ENCODE data around the gene COL6A2. TPM values are rescaled to one million over a fixed set of nuclear protein-coding genes. Genes with fewer than 3 reads are reported as not detected.

COL6A2 gene
- total and polyA plus RNA-seq, 2 of the 4 experiments (the other 2 are of a cell fraction) = 208 to 1,065 TPM

- Histone ChIP-seq H3K27ac (ENCODE audit: insufficient read depth, low read length) (no peak overlapping the region), H3K9ac (ENCODE audit: low read depth, low read length) (no peak overlapping the region), H4K91ac (ENCODE audit: insufficient read depth, low read depth, low read length) (no peak overlapping the region), H3K9me1 (ENCODE audit: insufficient read depth, low read length) (no peaks in the 10 kb centered on the region), H3K9me3 (ENCODE audit: control insufficient read depth, insufficient read depth, low read length) (no peaks in the 10 kb centered on the region), H3K14ac (replicated peaks; ENCODE audit: low read depth, low read length) (no peak overlapping the region), H4K5ac (ENCODE audit: low read depth, low read length) (no peak overlapping the region), H2AFZ (replicated peaks; ENCODE audit: low read length, poor library complexity) (no peak overlapping the region), H3K27me3 (ENCODE audit: control insufficient read depth, insufficient read depth, low read length) (no peaks in the 10 kb centered on the region), H4K8ac (ENCODE audit: low read depth in 2 of 2, low read length in 2 of 2) (no peak overlapping the region), H2BK120ac (ENCODE audit: low read depth, low read length) (no peak overlapping the region), H3K56ac (ENCODE audit: extremely low read depth, insufficient read depth, low read length) (no peak overlapping the region), H3K18ac (ENCODE audit: low read depth, low read length) (no peak overlapping the region), H3K36me3 (ENCODE audit: control insufficient read depth, insufficient read depth, low read length) (no peaks in the 10 kb centered on the region), H3K23ac (ENCODE audit: low read depth, low read length) (no peak overlapping the region), H2BK15ac (ENCODE audit: low read depth, low read length) (no peak overlapping the region), H2BK5ac (ENCODE audit: low read depth, low read length, poor library complexity, severe bottlenecking) (no peak overlapping the region), H4K20me1 (ENCODE audit: insufficient read depth, low read length) (no peaks in the 10 kb centered on the region), H3K79me1 (ENCODE audit: low read depth in 1 of 2, low read length in 2 of 2) (no peaks in the 10 kb centered on the region), H3K4ac (ENCODE audit: low read depth, low read length) (no peak overlapping the region), H3K4me3 (ENCODE audit: insufficient read depth, low read depth, low read length) (no peak overlapping the region), H3K4me1 (ENCODE audit: control insufficient read depth, insufficient read depth, low read length) (no peaks in the 10 kb centered on the region), H2BK20ac (ENCODE audit: low read depth, low read length) (no peak overlapping the region), H3K4me2 (ENCODE audit: low read depth, low read length) (no peak overlapping the region), H2AK9ac (replicated peaks; ENCODE audit: low read depth, low read length, poor library complexity) (no peak overlapping the region), H2AK5ac (ENCODE audit: low read depth, low read length) (no peak overlapping the region)
- in situ Hi-C loops (cut with MboI; ENCODE audit: low sequenced_read_pairs) = no loop called here
- ChIA-PET POLR2A (ENCODE audit: unreplicated experiment) (no interaction called here), CTCF (no interaction called here)
- intact Hi-C loops (cut with micrococcal nuclease) = no loop called here
- no peak for ATAC-seq (ENCODE audit: low read depth)
- 91% methylated on average over 8 of the region's 11 CpGs; no CpG with 5 or more reads in 1 of the 2 experiments for WGBS, 2 experiments (ENCODE audit: extremely low coverage in 2 of 2, insufficient read length in 1 of 2)
- DNase-seq = no peak
- dilution Hi-C loops (cut with HindIII; ENCODE audit: low sequenced_read_pairs, unreplicated experiment) = no loop called here
- TF ChIP-seq POLR2A (IDR thresholded peaks at IDR 0.05; ENCODE audit: low read depth, low read length) = no peak
- TF ChIP-seq, protein P1, sequence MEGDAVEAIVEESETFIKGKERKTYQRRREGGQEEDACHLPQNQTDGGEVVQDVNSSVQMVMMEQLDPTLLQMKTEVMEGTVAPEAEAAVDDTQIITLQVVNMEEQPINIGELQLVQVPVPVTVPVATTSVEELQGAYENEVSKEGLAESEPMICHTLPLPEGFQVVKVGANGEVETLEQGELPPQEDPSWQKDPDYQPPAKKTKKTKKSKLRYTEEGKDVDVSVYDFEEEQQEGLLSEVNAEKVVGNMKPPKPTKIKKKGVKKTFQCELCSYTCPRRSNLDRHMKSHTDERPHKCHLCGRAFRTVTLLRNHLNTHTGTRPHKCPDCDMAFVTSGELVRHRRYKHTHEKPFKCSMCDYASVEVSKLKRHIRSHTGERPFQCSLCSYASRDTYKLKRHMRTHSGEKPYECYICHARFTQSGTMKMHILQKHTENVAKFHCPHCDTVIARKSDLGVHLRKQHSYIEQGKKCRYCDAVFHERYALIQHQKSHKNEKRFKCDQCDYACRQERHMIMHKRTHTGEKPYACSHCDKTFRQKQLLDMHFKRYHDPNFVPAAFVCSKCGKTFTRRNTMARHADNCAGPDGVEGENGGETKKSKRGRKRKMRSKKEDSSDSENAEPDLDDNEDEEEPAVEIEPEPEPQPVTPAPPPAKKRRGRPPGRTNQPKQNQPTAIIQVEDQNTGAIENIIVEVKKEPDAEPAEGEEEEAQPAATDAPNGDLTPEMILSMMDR (conservative IDR thresholded peaks at IDR 0.05; ENCODE audit: low read depth, low read length) = no peak
- no peak for TF ChIP-seq CHD1 (IDR thresholded peaks at IDR 0.05; ENCODE audit: low read depth, low read length)
- no peak for TF ChIP-seq RCOR1 (IDR thresholded peaks at IDR 0.05; ENCODE audit: insufficient replicate concordance, low read length)
- TF ChIP-seq MAFK (IDR thresholded peaks at IDR 0.05; ENCODE audit: low read depth, low read length) = no peak
- no peak for TF ChIP-seq RFX5 (IDR thresholded peaks at IDR 0.05; ENCODE audit: low read depth, low read length)
- TF ChIP-seq USF2 (IDR thresholded peaks at IDR 0.05; ENCODE audit: low read depth, low read length) = no peak
- no TSS peak for BruUV-seq (replicated peaks)
Measured at GRCh38 chr21:46148106-46148505, 50.2 kb downstream of the COL6A2 start.
